PC-3 (cell line): ENCODE data around the gene FBXW2.

Source experiments
- CTCF ChIP-seq: fragments of 300-600 bp; sonication (generic); conservative IDR thresholded peaks from 2 replicates; pipeline ENCODE4 v1.5.1; 2017; ENCODE audit warnings: antibody characterized with exemption, low read depth, mild to moderate bottlenecking, low read length
- EZH2 ChIP-seq: fragments of 300-600 bp; sonication (generic); IDR thresholded peaks from one replicate; pipeline ENCODE4 v1.6.1; 2017; ENCODE audit warnings: antibody characterized with exemption, mild to moderate bottlenecking, low read length; ENCODE audit not compliant: unreplicated experiment

- TF ChIP-seq EZH2: no peak
- no peak for TF ChIP-seq CTCF
Measured at GRCh38 chr9:120758544-120758943, 34.7 kb downstream of the FBXW2 start.
